HG03521 (cell line): ENCODE measurements around the gene TLR8.
"Not testable (repeated sequence)": the region's sequence is repeated elsewhere in the genome, so short reads cannot be mapped to it uniquely, and the experiment has no call there.

ENCODE experiments used
- ATAC-seq: cut with Tn5 transposase; IDR thresholded peaks from one replicate; pipeline ENCODE4 v1.9.1; 2021; ENCODE audit warnings: mild to moderate bottlenecking, moderate library complexity; ENCODE audit not compliant: unreplicated experiment

TLR8 gene

DNA sequence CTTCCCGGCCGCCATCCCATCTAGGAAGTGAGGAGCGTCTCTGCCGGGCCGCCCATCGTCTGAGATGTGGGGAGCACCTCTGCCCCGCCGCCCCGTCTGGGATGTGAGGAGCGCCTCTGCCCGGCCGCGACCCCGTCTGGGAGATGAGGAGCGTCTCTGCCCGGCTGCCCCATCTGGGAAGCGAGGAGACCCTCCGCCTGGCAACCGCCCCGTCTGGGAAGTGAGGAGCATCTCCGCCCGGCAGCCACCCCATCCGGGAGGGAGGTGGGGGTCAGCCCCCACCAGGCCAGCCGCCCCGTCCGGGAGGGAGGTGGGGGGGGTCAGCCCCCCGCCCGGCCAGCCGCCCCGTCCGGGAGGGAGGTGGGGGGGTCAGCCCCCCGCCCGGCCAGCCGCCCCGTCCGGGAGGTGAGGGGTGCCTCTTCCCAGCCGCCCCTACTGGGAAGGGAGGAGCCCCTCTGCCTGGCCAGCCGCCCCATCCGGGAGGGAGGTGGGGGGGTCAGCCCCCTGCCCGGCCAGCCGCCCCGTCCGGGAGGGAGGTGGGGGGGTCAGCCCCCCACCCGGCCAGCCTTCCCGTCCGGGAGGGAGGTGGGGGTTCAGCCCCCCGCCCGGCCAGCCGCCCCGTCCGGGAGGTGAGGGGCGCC is 56.9 kb downstream of the TLR8 start:
- not testable (repeated sequence) for ATAC-seq

DNA sequence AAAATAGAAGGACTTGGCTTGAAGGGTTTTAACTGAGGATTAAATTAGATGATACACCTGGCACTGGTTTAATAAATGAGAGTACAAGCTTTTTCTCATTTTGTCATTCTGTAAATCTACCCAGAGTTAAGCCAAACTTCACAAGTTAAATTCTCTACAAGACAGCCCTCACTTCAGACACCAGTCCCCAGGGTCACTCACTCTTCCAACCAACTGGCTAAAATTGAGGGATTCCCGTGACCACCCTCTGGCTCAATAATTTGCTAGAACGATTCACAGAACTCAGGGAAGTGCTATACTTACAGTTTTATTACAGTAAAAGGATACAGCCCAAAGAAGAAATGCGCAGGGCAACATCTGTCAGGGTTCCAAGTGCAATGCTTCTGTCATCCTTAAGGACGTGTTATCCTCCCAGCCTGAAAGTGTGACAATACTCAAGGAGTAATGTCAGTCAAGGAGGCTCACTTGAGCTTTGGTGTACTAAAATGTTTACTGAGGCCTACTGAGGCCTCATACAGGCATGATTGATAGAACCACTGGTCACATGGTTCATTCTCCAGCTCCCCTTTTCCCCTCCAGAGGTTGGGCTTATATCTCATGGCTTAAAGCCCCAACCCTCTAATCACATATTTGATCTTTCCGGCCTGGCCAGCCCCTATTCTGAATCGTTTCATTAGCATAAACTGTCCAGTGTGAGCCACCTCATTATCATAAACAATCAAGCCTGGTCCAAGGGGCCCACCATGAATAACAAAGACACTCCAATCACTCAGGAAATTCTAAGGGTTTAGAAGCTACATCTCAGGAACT is 58.9 kb downstream of the TLR8 start:
- ATAC-seq, result no peak

DNA sequence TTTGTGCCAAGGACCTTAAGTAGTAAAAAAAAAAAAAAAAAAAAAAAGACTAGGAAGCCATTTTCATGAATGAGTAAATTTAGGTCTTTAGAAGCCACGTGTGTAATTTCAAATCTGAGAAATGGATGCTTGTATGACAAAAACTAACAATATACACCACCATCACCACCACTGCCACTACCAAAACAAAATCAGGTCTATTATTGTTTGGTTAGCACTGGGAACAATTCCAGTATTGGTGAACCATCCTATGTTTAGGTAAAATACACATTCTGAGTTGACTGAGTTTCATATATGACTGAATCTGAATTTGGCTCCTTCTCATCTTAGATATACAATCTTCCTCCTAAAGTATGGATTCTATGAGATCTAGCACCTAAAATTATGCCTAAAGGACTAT is 59.7 kb downstream of the TLR8 start:
- no peak for ATAC-seq

DNA sequence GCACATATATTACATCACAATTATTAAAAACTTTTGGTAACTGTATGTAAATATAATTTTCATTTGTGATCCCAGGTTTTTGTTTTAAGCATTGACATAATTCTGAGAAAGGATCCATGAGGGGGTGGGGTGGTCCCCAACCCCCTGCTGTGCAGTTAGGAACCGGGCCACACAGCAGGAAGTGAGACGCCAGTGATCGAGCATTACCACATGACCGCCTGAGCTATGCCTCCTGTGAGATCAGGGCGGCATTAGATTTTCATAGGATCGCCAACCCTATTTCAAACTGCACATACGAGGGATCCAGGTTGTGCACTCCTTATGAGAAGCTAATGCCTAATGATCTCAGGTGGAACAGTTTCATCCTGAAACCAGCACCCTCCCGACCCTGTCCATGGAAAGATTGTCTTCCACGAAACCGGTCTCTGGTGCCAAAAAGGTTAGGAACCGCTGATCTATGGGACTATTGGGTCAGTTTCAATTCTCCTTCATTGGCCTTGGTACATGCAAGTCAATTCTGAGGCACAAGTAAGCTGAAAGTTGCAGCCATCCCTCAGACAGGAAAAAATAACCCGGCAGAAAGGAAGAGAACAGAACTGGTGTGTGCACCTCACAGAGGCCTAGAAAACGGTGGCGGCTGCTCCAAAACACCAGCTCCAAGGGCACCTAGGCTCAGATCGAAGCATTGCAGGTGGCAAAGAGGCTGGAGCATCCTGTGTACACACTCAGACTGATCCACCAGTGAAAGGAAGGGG is 61.5 kb downstream of the TLR8 start:
- no peak for ATAC-seq

DNA sequence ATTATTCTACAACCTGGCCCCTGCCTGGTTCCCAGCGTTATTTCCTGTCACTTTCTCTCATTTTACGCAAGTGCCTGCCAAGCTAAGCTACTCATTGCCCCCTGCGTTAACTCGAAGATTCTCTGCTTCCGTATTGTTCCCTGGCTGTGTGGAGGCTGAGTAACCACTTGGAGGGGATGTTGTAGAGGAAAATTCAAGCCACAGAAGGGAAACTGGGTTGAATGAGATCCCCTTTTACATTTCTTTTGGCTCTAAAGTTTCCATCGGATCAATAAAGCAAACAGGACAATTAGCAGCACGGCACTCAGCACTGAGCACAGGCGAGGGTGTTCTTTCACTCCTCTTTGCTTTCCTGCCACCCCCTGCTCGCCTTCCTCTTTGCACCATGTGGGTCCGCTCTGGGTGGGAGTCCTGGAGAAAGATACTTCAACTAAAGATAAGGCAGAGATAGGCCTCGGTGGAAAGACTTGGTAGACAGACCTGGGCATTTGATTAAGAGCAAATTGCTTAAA is 64.3 kb downstream of the TLR8 start:
- no peak for ATAC-seq

DNA sequence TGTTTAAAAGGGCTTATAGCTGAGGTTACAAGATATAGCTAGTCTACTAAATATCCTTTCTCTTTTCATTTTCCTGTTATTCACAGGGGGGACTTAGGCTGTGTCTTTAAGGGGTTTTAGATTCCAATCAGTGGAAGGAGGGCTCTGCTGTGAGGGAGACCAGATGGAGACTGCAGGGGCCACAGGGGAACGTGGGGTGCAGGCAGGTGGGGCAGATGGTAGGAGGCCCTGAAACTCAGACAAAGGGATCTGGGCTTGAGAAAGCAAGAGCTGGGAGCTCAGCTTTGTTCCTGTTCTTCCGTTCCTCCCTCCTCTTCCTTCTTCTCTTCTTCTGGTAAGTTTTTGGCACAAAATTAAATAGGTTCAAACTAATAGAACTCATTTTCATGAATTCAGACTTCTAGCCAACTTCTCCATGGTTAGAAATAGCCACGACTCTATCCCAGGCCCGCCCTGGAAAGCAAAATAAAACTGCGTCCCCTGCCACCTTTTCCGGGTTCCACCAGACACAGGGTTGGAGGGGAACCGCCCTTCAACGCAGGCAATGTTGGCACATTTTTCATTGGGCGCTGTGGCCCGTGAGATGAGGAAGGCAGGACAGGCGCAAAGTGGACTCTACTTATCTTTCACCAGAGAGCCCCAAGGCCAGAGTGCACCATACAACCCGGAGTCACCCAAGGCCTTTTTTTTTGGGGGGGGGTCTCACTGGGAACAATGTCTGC is 65.0 kb downstream of the TLR8 start:
- ATAC-seq, result no peak

DNA sequence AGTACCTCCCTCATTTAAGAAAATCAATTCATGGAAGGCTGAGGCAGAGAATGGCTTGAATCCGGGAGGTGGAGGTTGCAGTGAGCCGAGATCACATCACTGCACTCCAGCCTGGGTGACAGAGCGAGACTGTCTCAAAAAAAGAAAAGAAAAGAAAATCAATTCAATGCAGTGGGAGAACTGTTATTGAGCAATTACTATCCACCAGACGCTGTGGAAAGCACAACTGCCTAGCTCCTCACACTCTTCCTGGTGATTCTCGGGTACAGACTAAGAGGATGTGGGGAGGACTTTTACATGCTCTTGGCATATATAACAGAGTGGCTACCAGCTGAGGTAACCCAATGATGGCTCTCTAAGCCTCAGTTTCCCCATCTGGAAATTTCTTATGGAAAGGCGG is 65.8 kb downstream of the TLR8 start:
- ATAC-seq, result no peak
